GM15510 (cell line): ENCODE measurements around the gene VAPB.

ENCODE experiments used
- POLR2A ChIP-seq: IDR thresholded peaks from 3 replicates; pipeline ENCODE4 v1.6.1; 2011; ENCODE audit warnings: borderline replicate concordance; ENCODE audit not compliant: insufficient read length; ENCODE audit errors: extremely low read depth

Gene VAPB

GRCh38 chr20:58486207-58486606, 97.2 kb downstream of the VAPB start:
- TF ChIP-seq POLR2A = no peak

DNA sequence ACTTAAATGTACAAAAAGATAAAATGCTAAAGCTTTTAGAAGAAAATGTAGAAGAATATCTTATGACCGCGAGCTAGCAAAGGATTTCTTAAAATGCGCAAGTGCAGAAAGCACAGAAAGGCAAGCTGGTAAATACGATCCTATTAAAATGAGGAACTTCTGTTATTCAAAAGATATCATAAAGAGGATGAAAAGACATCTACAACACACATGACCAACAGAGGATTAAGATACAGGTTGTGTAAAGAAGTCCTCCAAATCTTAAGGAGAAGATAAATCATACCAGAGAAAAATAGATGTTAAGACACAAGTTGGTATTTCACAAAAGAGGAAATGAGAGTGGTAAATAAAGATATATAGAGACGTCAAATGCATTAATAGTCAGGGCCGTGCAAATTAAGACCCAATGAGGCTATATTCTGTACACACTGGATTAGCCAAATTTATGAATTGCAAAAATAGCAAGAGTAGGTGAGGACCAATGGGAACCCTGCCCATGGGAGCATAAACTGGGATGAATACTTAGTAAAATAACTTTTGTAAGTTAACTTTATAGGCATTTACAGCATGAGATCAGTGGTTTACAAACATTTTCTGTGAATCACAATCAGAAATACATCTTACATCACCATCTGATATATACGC, 103.2 kb downstream of the VAPB start:
- no peak for TF ChIP-seq POLR2A

GRCh38 chr20:58492795-58493524, 103.9 kb downstream of the VAPB start:
- no peak for TF ChIP-seq POLR2A

- TF ChIP-seq POLR2A = no peak
Observed at GRCh38 chr20:58494923-58495622, 106.0 kb downstream of the VAPB start.

GRCh38 chr20:58495623-58496428, 106.8 kb downstream of the VAPB start:
- no peak for TF ChIP-seq POLR2A

DNA sequence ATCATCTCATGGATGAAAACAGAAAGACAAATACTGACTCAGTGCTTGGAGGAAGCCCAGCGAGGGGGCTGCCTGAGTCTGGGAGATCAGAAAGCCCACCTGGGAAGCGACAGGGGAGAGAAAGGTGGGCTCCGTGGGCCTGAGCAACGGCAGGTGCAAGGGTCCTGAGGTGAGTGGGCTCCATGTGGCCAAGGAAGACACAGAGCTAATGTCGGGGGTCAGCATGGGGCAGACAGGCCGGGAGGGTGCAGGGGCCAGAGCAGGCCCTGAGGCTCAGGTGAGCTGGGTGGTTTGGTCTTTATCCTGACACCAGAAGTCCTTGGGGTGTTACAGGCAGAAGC, 107.4 kb downstream of the VAPB start:
- TF ChIP-seq POLR2A = no peak

- no peak for TF ChIP-seq POLR2A
Observed at GRCh38 chr20:58497076-58497641, 108.1 kb downstream of the VAPB start.

- TF ChIP-seq POLR2A = no peak
Observed at GRCh38 chr20:58497724-58498469, 108.9 kb downstream of the VAPB start.

DNA sequence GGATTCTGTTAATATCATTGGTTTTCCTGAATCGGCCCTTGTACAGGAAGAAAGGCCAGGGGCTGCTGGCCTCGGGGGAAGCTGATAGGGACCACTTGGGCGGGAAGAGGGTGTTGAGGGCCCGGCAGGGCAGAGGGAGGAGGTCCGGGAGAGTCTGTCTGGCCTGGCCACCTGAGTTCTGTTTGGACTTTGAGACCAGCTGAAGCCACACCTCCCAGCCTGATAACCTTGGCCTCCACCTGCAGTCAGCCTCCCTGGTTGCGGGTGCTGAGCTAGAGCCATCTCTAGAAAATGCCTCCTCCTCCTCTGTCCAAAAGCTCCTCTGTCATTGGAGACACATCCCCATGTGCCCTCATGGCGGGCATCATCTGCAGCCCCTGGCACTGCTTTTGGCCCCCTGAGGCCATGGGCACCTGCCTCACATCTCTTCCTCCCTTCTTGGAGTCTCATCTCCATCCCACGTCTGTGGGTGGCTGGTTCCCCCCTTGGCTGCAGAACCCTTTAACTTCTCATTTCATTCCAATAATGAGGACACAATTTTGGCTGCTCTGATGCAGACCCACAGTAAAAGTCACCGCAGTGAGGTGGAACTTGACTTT, 109.5 kb downstream of the VAPB start:
- TF ChIP-seq POLR2A = no peak

DNA sequence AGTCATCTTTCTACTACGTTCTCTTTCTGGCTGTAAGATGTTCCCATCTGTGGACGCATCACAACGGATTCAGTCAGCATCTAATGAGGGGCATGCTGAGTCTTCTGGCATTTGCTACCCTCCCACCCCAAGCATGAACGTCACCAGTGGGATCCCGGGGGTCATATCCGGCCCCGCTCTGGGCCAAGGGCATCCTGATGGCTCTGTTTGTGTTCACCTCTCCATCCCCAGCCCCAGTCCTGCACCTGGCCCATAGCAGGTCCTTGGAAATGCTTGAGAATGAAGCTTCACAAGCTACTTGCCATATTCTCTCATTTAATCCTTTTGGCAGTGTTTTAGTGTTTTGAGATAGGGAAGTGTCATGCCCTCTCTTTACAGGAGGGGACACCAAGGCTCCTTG, 111.2 kb downstream of the VAPB start:
- no peak for TF ChIP-seq POLR2A
